Liver (tissue), 9 donors: Measurements from ENCODE around the gene CASQ1. TPM values are rescaled to one million over a fixed set of nuclear protein-coding genes. Genes with fewer than 3 reads are reported as not detected.

Experiments
- DNase-seq: peaks from one replicate; pipeline ENCODE4 v3.0.0-alpha.2; 2017; ENCODE audit warnings: low spot score
- H3K27ac ChIP-seq, 2 donors: one replicate each; pipeline ENCODE4 v1.7.0; 2013; ENCODE audit warnings: inconsistent platforms in 2 of 2, low read length in 2 of 2, control low read depth in 1 of 2, low read depth in 1 of 2, mild to moderate bottlenecking in 1 of 2
- H3K27me3 ChIP-seq, 4 donors: one replicate each; pipeline versions ENCODE4 v1.6.1 to v1.7.0; 2013; ENCODE audit warnings: low read length in 3 of 4, inconsistent platforms in 1 of 4, mild to moderate bottlenecking in 1 of 4, moderate library complexity in 1 of 4; ENCODE audit not compliant: control insufficient read depth in 4 of 4, insufficient read depth in 4 of 4
- H3K36me3 ChIP-seq, 4 donors: one replicate each; pipeline versions ENCODE4 v1.6.1 to v1.7.0; 2013; ENCODE audit warnings: low read length in 3 of 4, mild to moderate bottlenecking in 3 of 4, low read depth in 1 of 4, moderate library complexity in 1 of 4; ENCODE audit not compliant: control insufficient read depth in 4 of 4, insufficient read depth in 3 of 4
- H3K4me1 ChIP-seq, 4 donors: one replicate each; pipeline versions ENCODE4 v1.6.1 to v1.7.0; 2013; ENCODE audit warnings: low read length in 3 of 4, mild to moderate bottlenecking in 3 of 4, moderate library complexity in 1 of 4; ENCODE audit not compliant: control insufficient read depth in 4 of 4, insufficient read depth in 4 of 4
- H3K4me3 ChIP-seq, 3 donors: one replicate each; pipeline versions ENCODE4 v1.6.1 to v1.7.0; 2013; ENCODE audit warnings: low read length in 3 of 3, control low read depth in 1 of 3, low read depth in 1 of 3, mild to moderate bottlenecking in 1 of 3
- H3K9ac ChIP-seq, 2 donors: one replicate each; pipeline ENCODE4 v1.7.0; 2013; ENCODE audit warnings: low read length in 2 of 2, mild to moderate bottlenecking in 2 of 2, moderate library complexity in 2 of 2, control low read depth in 1 of 2, low read depth in 1 of 2
- H3K9me3 ChIP-seq, 4 donors: one replicate each; pipeline versions ENCODE4 v1.6.1 to v1.7.0; 2013; ENCODE audit warnings: low read length in 3 of 4; ENCODE audit not compliant: control insufficient read depth in 4 of 4
- CTCF ChIP-seq: fragments of 150-350 bp; IDR thresholded peaks from 2 replicates; pipeline ENCODE4 v1.5.1; 2017; ENCODE audit warnings: improper control_type of control experiment, low read depth, low read length; ENCODE audit not compliant: missing input control
- EGR1 ChIP-seq, 2 donors: IDR thresholded peaks; 2 replicates each; pipeline ENCODE4 v1.6.1; 2016 to 2018; ENCODE audit warnings: antibody characterized with exemption in 2 of 2, low read depth in 2 of 2
- FOXA1 ChIP-seq: IDR thresholded peaks from 2 replicates; pipeline ENCODE4 v1.6.1; 2016; ENCODE audit warnings: antibody characterized with exemption
- FOXA2 ChIP-seq: IDR thresholded peaks from 2 replicates; pipeline ENCODE4 v1.6.1; 2016; ENCODE audit warnings: antibody characterized with exemption
- GABPA ChIP-seq, 2 donors: IDR thresholded peaks in 1 of 2; conservative IDR thresholded peaks in 1 of 2; 2 replicates each; pipeline ENCODE4 v1.6.1; 2016; ENCODE audit warnings: antibody characterized with exemption in 2 of 2, mild to moderate bottlenecking in 1 of 2, moderate library complexity in 1 of 2
- HNF4A ChIP-seq, 2 donors: conservative IDR thresholded peaks; 2 replicates each; pipeline ENCODE4 v1.6.1; 2016; ENCODE audit warnings: antibody characterized with exemption in 2 of 2, mild to moderate bottlenecking in 2 of 2
- HNF4G ChIP-seq: IDR thresholded peaks from 2 replicates; pipeline ENCODE4 v1.6.1; 2016; ENCODE audit warnings: antibody characterized with exemption
- JUND ChIP-seq, 2 donors: IDR thresholded peaks; 2 replicates each; pipeline ENCODE4 v1.6.1; 2016; ENCODE audit warnings: antibody characterized with exemption in 2 of 2
- MAX ChIP-seq: IDR thresholded peaks from 2 replicates; pipeline ENCODE4 v1.6.1; 2016; ENCODE audit warnings: antibody characterized with exemption
- NR2F2 ChIP-seq: IDR thresholded peaks from 2 replicates; pipeline ENCODE4 v1.6.1; 2016; ENCODE audit warnings: antibody characterized with exemption
- REST ChIP-seq: IDR thresholded peaks from 2 replicates; pipeline ENCODE4 v1.6.1; 2016; ENCODE audit warnings: antibody characterized with exemption, mild to moderate bottlenecking
- RXRA ChIP-seq, 2 donors: IDR thresholded peaks; 2 replicates each; pipeline ENCODE4 v1.6.1; 2017 to 2018; ENCODE audit warnings: antibody characterized with exemption in 2 of 2, mild to moderate bottlenecking in 1 of 2
- SP1 ChIP-seq: IDR thresholded peaks from 2 replicates; pipeline ENCODE4 v1.6.1; 2018; ENCODE audit warnings: antibody characterized with exemption, mild to moderate bottlenecking
- TAF1 ChIP-seq: conservative IDR thresholded peaks from 2 replicates; pipeline ENCODE4 v1.6.1; 2016; ENCODE audit warnings: antibody characterized with exemption, mild to moderate bottlenecking
- YY1 ChIP-seq: IDR thresholded peaks from 2 replicates; pipeline ENCODE4 v1.6.1; 2016; ENCODE audit warnings: antibody characterized with exemption, mild to moderate bottlenecking
- ZBTB33 ChIP-seq: IDR thresholded peaks from 2 replicates; pipeline ENCODE4 v1.6.1; 2016; ENCODE audit warnings: antibody characterized with exemption
- WGBS: extraction: QIAGEN DNeasy Blood & Tissue Kit; methylation state at CpG from one replicate; pipeline ENCODE4 v1.1.7; 2013; 5-methylcytosine and 5-hydroxymethylcytosine counted together
- polyA plus RNA-seq, 2 donors: library from polyadenylated mRNA; stranded (reverse) in 1 of 2; unstranded in 1 of 2; fragments of 200-250 nt in 1 of 2; fragments of >200 nt in 1 of 2; fragmentation: Nextera tagmentation in 1 of 2; extraction: Ambion mirVana in 1 of 2; gene quantifications; one replicate each; pipeline versions ENCODE4 v1.2.1 to v1.2.3, GENCODE V29; 2013 to 2015
- total RNA-seq, 2 donors: library from RNA; depleted of rRNA; stranded (reverse); fragments of >200 nt; gene quantifications; one replicate each; pipeline ENCODE4 v1.2.3, GENCODE V29; 2014
- donor health status: healthy.
- donor health status: healthy.
- donor health status: healthy.
- donor health status: healthy.
- donor health status: healthy.

Gene CASQ1
- total and polyA plus RNA-seq, 4 donors, result not detected

- no peak for TF ChIP-seq ZBTB33
- no peak for TF ChIP-seq NR2F2
- no peak for TF ChIP-seq GABPA (IDR thresholded peaks at IDR 0.05 in 1 of 2, conservative IDR thresholded peaks at IDR 0.05 in 1 of 2)
- TF ChIP-seq HNF4G, result no peak
- TF ChIP-seq RXRA (IDR thresholded peaks at IDR 0.05), result no peak
- no peak for TF ChIP-seq YY1
- no peak for TF ChIP-seq HNF4A (conservative IDR thresholded peaks at IDR 0.05)
- TF ChIP-seq FOXA1, result no peak
Observed at GRCh38 chr1:160177231-160177630, 13.1 kb upstream of the CASQ1 start (continued).

GRCh38 chr1:160177667-160178066 lies 12.7 kb upstream of the CASQ1 start:
- H3K9me3 ChIP-seq, result no peaks in the 10 kb centered on the region
- no peak for DNase-seq
- peaks cover 0 to 2% (median 0%) of the 10 kb centered on the region in 4 donors for H3K27me3 ChIP-seq
- no peaks in the 10 kb centered on the region for H3K36me3 ChIP-seq
- TF ChIP-seq YY1 (no peak), HNF4A (conservative IDR thresholded peaks at IDR 0.05) (no peak), SP1 (no peak), FOXA1 (no peak), MAX (no peak), REST (no peak), EGR1 (IDR thresholded peaks at IDR 0.05; ENCODE audit: low read depth in 2 of 2) (no peak), TAF1 (no peak), JUND (IDR thresholded peaks at IDR 0.05) (no peak), FOXA2 (no peak), HNF4G (no peak), CTCF (no peak)
- H3K4me1 ChIP-seq, result no peaks in the 10 kb centered on the region
- H3K27ac ChIP-seq, result no peak overlapping the region
- H3K4me3 ChIP-seq, result no peak overlapping the region
- no peak overlapping the region for H3K9ac ChIP-seq
- 88% methylated on average over 1 of the region's 1 CpG for WGBS
